Lower leg skin (tissue), 4 donors: ENCODE data around the gene KLK5. TPM values are rescaled to one million over a fixed set of nuclear protein-coding genes. Genes with fewer than 3 reads are reported as not detected.

Source experiments
- DNase-seq, 2 donors: peaks; one replicate each; pipeline ENCODE4 v3.0.0-alpha.2; 2019; ENCODE audit warnings: low spot score in 2 of 2
- H3K4me3 ChIP-seq: fragments of 200-600 bp; sonication (generic); 2 replicates; pipeline ENCODE4 v1.5.1; 2017; ENCODE audit warnings: mild to moderate bottlenecking, low read depth; ENCODE audit not compliant: poor library complexity, severe bottlenecking
- CTCF ChIP-seq, 3 donors: fragments of 450-650 bp; IDR thresholded peaks; one replicate each; pipeline ENCODE4 v1.5.1; 2016; ENCODE audit warnings: antibody characterized with exemption in 3 of 3, mild to moderate bottlenecking in 3 of 3, moderate library complexity in 2 of 3
- POLR2A ChIP-seq, 2 donors: fragments of 450-650 bp; IDR thresholded peaks; one replicate each; pipeline ENCODE4 v1.6.1; 2016 to 2017; ENCODE audit warnings: antibody characterized with exemption in 2 of 2, mild to moderate bottlenecking in 1 of 2, moderate library complexity in 1 of 2
- WGBS, 2 donors: methylation state at CpG; one replicate each; pipeline ENCODE4 v1.1.5; 2018; 5-methylcytosine and 5-hydroxymethylcytosine counted together
- intact Hi-C: fragments of 100-400 bp; cut with DNase I; formaldehyde crosslinking; loops from one replicate; pipeline ENCODE4 v1.15.0; 2023; ENCODE audit warnings: low total_unique reads
- total RNA-seq, 4 donors: library from RNA; depleted of rRNA; stranded (reverse); fragments of >200 nt; gene quantifications; one replicate each; pipeline ENCODE4 v1.1.0, GENCODE V29; 2016

KLK5 gene
- total RNA-seq, 4 donors from 2014 or later = 179 to 310 (median 271) TPM

DNA sequence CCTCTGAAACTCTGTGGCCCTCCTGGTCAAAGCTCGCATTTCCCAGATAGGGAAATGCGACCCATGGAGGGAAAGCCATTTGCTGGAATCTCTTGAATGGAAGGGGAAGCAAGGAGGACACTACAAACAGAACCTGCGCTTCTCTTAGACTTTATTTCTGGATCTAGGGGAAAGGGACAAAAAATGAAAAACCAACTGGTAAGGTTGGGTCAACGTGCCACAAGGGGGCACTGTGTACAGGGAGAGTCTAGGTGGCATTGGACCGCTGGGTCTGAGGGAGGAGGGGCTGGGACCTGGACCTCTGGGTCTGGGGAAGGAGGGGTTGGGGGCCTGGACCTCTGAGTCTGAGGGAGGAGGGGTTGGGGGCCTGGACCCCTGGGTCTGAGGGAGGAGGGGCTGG lies 46.6 kb downstream of the KLK5 start:
- H3K4me3 ChIP-seq = no peak overlapping the region
- no peak for TF ChIP-seq CTCF (IDR thresholded peaks at IDR 0.05)
- TF ChIP-seq POLR2A (IDR thresholded peaks at IDR 0.05) = no peak
- 15 to 30% methylated on average over 5 of the region's 5 CpGs for WGBS, 2 donors
- no peak for DNase-seq
- intact Hi-C loops = no loop called here

- TF ChIP-seq POLR2A (IDR thresholded peaks at IDR 0.05) (no peak), CTCF (IDR thresholded peaks at IDR 0.05) (no peak)
- no peak for DNase-seq
- H3K4me3 ChIP-seq = no peak overlapping the region
- 63 to 75% methylated on average over 4 of the region's 4 CpGs for WGBS, 2 donors
- intact Hi-C loops = no loop called here
These were observed 50.2 kb downstream of the KLK5 start for GRCh38 chr19:50902640-50903039.

DNA sequence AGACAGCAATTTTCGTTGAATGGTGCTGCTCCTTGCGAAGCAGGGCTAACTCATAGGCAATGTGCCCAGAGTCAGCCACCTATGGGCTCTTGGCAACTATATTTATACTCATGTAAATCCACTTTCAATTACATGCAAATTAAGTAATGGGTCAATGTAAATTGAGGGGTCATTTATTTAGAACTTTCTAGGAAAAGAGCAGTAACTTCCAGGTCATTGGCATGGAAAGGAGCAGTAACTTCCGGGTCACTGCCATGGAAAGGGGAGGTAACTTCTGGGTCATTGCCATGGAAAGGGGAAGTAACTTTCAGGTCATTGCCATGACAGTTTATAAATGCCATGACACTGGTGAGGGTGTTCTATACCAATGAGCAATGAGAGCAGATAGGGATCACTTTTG lies 53.3 kb downstream of the KLK5 start:
- intact Hi-C loops = no loop called here
- DNase-seq = no peak
- H3K4me3 ChIP-seq = no peak overlapping the region
- WGBS, 2 donors = 79 to 83% methylated on average over 3 of the region's 3 CpGs
- no peak for TF ChIP-seq POLR2A (IDR thresholded peaks at IDR 0.05)
- no peak for TF ChIP-seq CTCF (IDR thresholded peaks at IDR 0.05)

DNA sequence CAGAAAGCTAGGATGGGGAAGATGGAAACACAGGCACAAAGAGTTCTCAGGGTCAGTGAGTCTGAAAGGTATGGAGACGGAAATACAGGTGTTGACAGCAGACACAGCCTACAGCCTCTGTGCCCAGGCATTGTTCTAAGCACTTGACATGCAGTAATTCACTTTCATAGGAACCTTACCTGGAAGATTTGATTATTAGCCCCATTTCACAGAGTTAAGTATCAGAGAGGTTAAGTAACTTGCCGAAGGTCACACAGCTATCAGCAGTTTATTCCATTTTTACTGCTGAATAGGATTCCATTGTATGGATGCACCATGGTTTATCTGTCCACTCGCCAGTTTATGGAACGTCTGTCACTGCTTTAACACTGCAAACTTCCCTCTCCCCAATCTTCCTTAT lies 54.8 kb downstream of the KLK5 start:
- TF ChIP-seq POLR2A (IDR thresholded peaks at IDR 0.05) (no peak), CTCF (IDR thresholded peaks at IDR 0.05) (no peak)
- H3K4me3 ChIP-seq = no peak overlapping the region
- intact Hi-C loops = no loop called here
- 74 to 80% methylated on average over 4 of the region's 4 CpGs for WGBS, 2 donors
- DNase-seq = no peak

- intact Hi-C loops = no loop called here
- TF ChIP-seq POLR2A (IDR thresholded peaks at IDR 0.05) = no peak
- no peak for TF ChIP-seq CTCF (IDR thresholded peaks at IDR 0.05)
- DNase-seq = no peak
- WGBS, 2 donors = 53 to 65% methylated on average over 3 of the region's 3 CpGs
- no peak overlapping the region for H3K4me3 ChIP-seq
These were observed 55.2 kb downstream of the KLK5 start for GRCh38 chr19:50897612-50898011.

GRCh38 chr19:50897191-50897607 lies 55.6 kb downstream of the KLK5 start:
- no peak overlapping the region for H3K4me3 ChIP-seq
- intact Hi-C loops = no loop called here
- 44 to 58% methylated on average over 3 of the region's 3 CpGs for WGBS, 2 donors
- TF ChIP-seq POLR2A (IDR thresholded peaks at IDR 0.05) = no peak
- TF ChIP-seq CTCF (IDR thresholded peaks at IDR 0.05) = no peak
- no peak for DNase-seq
